SIG-M5 treated with dmso at 0.1 percent for 504 hours (cell line): Measurements from ENCODE around the gene LMLN.
"Not testable (repeated sequence)": the region's sequence is repeated elsewhere in the genome, so short reads cannot be mapped to it uniquely, and the experiment has no call there.

ENCODE experiments used
- DNase-seq: peaks from one replicate; lab custom pipeline; 2025; ENCODE audit not compliant: unreplicated experiment; lab: John Stamatoyannopoulos, UW

Gene LMLN, protein sequence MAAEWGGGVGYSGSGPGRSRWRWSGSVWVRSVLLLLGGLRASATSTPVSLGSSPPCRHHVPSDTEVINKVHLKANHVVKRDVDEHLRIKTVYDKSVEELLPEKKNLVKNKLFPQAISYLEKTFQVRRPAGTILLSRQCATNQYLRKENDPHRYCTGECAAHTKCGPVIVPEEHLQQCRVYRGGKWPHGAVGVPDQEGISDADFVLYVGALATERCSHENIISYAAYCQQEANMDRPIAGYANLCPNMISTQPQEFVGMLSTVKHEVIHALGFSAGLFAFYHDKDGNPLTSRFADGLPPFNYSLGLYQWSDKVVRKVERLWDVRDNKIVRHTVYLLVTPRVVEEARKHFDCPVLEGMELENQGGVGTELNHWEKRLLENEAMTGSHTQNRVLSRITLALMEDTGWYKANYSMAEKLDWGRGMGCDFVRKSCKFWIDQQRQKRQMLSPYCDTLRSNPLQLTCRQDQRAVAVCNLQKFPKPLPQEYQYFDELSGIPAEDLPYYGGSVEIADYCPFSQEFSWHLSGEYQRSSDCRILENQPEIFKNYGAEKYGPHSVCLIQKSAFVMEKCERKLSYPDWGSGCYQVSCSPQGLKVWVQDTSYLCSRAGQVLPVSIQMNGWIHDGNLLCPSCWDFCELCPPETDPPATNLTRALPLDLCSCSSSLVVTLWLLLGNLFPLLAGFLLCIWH

DNA sequence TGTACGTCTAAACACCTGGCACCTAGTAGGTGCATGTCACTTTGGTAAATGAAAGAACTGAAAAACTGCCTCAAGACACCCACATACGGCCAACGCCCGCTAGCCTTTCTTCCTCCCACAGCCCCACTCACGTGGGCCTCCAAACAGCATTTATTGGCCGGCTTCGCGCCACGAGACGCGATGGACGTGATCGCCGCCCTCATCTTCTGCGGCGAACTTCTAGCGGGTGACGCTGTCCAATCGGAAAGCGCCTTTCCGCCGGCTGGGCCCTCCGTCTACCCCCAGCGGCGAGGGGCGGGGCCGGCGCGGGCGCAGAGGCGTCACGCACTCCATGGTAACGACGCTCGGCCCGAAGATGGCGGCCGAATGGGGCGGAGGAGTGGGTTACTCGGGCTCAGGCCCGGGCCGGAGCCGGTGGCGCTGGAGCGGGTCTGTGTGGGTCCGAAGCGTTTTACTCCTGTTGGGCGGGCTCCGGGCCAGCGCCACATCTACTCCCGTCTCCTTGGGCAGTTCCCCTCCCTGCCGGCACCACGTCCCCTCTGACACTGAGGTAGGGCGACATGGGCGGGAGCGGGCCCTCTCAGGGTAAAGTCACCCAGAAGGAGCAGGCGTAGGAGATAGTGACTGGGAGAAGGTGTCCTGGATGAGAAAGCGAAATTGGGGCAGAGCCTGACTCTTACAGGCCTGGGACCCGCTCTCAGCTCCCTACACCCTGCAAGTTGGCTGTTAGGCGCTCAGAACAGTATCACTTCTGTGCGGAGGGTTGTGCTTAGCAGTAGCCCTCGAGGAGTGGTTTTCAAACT is at the start of gene LMLN:
LMLN (plus strand) TSS at position 327 of the 803 bp plus-strand sequence; CDS start at position 356, 29 bp downstream.
- DNase-seq, result peak; percentile 97

- no peak for DNase-seq
These were observed 47.1 kb upstream of the LMLN start for GRCh38 chr3:197912741-197913476.

DNA sequence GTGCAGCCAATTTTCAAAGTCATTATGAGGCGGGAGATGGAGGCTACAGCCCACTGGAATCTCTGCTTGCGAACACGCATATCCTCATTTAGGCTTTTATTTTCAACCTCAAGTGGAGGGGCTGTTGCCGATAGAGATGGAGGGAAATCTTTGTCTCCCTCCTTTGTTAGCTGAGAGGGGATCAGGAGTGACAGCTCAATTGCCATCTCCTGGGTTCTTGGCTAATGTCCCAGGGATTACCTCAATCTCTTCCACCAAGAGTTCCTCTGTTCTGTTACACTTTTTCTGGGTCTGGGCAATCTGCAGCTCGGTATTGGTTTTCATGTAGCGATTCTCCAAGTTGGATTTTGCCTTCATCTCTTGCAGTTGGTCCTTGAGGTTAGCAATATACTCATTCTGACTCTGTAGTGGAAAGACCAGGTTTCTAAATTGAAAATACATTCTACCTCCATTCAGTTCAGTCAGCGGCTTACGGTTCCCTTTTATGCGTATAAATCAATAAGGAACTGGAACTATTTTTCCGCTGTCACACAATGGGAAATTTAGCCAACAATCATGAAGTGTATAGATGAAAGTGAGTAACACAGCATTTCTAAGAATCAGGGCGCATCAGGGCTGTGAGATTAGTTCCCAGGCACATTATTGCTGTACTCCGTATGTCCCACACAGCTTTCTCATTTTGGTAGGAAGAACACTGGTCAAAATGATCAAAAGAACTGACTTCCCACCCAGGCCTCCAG is 46.2 kb upstream of the LMLN start:
- DNase-seq, result no peak

DNA sequence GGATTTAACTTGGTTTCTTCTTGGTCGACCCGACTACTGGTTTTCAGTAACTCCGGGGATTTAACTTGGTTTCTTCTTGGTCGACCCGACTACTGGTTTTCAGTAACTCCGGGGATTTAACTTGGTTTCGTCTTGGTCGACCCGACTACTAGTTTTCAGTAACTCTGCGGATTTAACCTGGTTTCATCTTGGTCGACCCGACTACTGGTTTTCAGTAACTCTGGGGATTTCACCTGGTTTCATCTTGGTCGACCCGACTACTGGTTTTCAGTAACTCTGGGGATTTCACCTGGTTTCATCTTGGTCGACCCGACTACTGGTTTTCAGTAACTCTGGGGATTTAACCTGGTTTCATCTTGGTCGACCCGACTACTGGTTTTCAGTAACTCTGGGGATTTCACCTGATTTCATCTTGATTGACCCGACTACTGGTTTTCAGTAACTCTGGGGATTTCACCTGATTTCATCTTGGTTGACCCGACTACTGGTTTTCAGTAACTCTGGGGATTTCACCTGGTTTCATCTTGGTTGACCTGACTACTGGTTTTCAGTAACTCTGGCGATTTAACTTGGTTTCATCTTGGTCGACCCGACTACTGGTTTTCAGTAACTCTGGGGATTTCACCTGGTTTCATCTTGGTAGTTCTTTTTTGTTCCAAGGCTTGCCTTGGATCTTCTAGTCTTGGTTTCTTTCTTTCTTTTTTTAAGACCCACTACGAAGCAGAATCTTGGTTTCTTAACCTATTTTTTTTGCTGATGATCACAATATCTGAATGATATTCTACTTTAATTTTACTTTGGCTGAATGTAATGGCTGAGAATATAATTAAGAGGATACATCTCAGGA is 38.4 kb upstream of the LMLN start:
- DNase-seq, result not testable (repeated sequence)

DNA sequence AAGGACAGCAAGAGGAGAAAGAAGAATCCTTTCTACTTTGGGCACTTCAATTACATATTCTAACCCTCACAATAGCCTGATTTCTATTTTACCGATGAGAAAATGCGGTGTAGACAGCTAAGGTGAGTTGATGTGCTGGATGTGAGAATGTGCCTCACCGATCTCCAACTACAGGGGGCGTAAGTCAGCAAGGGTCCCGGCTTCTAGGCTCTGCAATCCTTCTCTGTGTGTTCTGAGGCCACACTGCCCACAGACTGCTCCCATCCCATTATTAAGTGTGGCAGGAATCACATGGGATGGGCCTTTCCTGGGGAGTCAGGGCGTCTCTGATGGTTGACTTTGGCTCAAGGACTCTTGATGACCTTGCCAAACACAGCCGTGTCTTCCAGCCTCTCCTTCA is 33.6 kb upstream of the LMLN start:
- DNase-seq, result peak; percentile 5

DNA sequence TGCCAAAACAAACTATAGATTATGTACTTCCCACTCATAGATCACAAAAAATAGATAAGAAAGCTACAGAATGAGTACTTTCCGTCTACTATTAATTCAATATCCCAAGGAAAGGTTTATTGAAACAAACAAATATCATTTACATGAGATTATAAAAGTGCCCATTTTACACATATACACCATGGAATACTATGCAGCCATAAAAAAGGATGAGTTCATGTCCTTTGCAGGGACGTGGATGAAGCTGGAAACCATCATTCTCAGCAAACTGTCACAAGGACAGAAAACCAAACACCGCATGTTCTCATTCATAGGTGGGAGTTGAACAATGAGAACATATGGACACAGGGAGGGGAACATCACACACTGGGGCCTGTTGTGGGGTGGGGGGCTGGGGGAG is 32.4 kb upstream of the LMLN start:
- DNase-seq, result not testable (repeated sequence)

DNA sequence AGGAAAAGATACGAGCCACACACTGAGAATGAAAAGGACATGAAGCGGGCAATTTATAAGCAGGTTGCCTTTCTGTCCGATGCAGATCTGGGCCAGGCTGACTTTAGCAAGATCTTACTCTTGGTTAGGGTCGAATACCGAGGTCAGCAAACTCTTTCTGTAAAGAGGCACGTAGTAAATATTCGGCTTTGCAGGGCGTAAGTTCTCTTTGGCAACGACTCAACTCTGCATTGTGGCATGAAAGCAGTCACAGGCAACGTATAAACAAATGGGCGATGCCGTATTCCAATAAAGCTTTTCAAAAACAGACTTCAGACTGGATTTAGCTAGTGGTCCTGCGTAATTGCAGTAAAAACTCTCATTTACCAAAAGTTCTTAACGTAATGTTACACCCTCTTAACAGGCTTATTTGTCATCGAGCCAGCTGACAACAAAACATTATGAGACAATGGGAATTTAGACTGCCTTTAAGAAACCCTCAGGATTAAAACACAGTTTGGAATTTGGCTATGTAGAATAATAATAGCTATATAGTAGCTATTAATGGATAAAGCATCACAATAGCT is 23.1 kb upstream of the LMLN start:
- DNase-seq, result no peak

GRCh38 chr3:197940745-197941384 is 19.2 kb upstream of the LMLN start:
- DNase-seq, result no peak

DNA sequence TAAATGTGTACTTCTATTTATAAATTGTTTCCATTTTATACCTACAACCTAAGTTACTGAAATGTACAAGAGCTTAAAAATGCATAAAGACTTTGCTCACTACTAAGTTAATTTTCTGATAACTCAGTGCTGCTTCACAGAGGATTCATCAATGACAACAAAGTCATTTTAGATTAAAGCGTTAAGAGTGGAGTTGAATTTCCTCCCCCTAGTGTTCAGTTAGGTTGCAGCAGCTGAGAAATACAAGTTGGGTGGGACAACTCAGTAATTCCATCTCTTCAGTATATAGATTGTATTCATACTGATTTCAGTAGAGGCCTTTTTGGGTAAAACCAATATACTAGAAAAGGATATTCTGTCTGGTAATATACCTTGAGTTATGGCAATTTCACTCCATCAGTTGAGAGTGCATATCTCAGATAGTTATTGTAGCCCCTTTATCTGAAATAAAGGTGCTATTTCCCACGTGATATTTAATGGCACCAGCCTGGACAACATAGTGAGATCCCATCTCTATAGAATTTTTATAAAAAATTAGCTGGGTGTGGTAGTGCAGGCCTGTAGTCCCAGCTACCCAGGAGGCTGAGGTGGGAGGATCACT is 17.0 kb upstream of the LMLN start:
- peak; percentile 66 for DNase-seq

- DNase-seq, result no peak
These were observed 10.7 kb upstream of the LMLN start for GRCh38 chr3:197949191-197949777.

GRCh38 chr3:197949778-197950676 is 10.0 kb upstream of the LMLN start, which contains the start of gene RPL35A:
Gene RPL35A, plus strand, starts transcription at chr3:197950190. Its CDS starts 778 bp downstream, at chr3:197950968.
- peak; percentile 99 for DNase-seq

GRCh38 chr3:197950677-197951061 is 9.3 kb upstream of the LMLN start:
- DNase-seq, result no peak

DNA sequence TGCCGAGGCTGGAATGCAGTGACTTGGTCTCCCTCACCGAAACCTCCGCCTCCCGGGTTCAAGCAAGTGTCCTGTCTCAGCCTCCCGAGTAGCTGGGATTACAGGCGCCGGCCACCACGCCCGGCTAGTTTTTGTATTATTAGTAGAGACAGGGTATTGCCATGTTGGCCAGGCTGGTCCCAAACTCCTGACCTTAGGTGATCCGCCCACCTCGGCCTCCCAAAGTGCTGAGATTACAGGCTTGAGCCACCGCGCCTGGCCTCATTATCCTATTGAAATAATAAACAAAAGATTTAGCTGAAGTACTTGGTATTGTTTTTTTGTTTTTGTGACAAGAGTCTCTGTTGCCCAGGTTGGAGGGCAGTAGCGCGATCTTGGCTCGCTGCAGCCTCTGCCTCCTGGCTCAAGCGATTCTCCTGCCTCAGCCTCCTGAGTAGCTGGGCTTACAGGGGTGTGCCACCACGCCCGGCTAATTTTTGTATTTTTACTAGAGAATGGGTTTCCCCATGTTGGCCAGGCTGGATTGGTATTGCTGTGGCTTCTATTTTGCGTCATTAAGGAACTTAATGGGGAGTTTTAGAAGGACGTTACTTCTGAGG is 8.5 kb upstream of the LMLN start:
- DNase-seq, result peak; percentile 18

DNA sequence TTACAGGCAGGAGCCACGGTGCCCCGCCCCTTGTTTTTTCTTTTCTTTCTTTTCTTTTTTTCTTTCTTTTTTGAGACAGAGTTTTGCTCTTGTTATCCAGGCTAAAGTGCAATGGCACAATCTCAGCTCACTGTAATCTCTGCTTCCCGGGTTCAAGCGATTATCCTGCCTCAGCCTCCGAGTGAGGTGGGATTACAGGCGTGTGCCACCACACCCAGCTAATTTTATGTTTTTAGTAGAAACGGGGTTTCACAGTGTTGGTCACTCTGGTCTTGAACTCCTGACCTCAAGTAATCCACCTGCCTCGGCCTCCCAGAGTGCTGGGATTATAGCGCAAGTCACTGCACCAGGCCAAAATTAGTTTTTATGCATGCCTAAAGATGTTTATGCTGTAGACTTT is 7.6 kb upstream of the LMLN start:
- DNase-seq, result no peak

DNA sequence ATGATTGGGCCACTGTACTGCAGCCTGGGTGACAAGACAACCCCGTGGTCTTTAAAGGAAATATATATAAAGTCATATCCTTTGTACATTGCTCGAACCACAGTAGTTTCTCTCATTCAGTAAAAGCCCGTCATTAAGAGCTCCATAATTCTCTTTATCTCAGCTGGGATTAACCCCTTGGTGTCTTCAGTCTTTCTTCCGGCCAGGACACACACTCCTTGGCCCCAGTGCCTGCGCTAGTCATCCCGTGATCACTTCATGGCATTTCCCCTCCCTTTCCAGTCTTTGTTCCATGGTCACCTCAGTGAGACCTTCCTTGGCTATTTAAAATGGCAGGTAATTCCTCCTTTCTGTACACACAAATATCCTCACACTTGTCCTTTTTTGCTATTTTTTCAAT is 6.7 kb upstream of the LMLN start:
- no peak for DNase-seq

GRCh38 chr3:197953881-197954280 is 6.1 kb upstream of the LMLN start:
- DNase-seq, result no peak
